HUES48 (cell line): ENCODE data around the gene AQP2.

Source experiments
- H3K27ac ChIP-seq: one replicate; pipeline ENCODE4 v1.7.0; 2013; ENCODE audit warnings: low read depth, low read length, inconsistent platforms
- H3K27me3 ChIP-seq: 2 replicates; pipeline ENCODE4 v1.6.1; 2013; ENCODE audit warnings: mild to moderate bottlenecking, low read length; ENCODE audit not compliant: control insufficient read depth, insufficient read depth
- H3K36me3 ChIP-seq: 2 replicates; pipeline ENCODE4 v1.6.1; 2013; ENCODE audit warnings: low read length; ENCODE audit not compliant: control insufficient read depth, insufficient read depth
- H3K4me1 ChIP-seq: 2 replicates; pipeline ENCODE4 v1.6.1; 2013; ENCODE audit warnings: mild to moderate bottlenecking, low read length; ENCODE audit not compliant: control insufficient read depth, insufficient read depth
- H3K4me3 ChIP-seq: 2 replicates; pipeline ENCODE4 v1.5.1; 2013; ENCODE audit warnings: mild to moderate bottlenecking, low read depth, low read length
- H3K9ac ChIP-seq: 2 replicates; pipeline ENCODE4 v1.6.1; 2013; ENCODE audit warnings: mild to moderate bottlenecking, low read depth, low read length, moderate library complexity
- H3K9me3 ChIP-seq: 2 replicates; pipeline ENCODE4 v1.6.1; 2013; ENCODE audit warnings: low read length; ENCODE audit not compliant: control insufficient read depth, insufficient read depth

The AQP2 gene

DNA sequence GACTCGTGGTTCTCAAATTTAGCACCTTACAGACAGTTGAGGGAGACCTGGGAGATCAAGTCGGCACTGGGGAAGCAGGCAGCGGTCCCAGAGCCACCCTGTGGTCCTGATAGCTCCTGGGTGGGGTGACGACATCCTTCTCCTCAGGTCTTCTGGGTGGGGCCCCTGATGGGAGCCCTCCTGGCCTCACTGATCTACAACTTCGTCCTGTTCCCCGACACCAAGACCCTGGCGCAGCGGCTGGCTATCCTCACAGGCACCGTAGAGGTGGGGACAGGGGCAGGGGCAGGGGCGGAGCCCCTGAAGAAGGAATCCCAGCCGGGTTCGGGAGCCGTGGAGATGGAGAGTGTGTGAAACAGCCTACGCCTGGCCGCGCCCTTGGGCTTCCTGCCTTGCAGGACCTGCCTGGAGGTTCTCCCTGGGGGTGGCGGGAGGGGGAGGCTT lies 24.8 kb downstream of the AQP2 start:
- Histone ChIP-seq H3K4me3 (no peak overlapping the region), H3K27me3 (peaks cover 10% of the 10 kb centered on the region; the same call in 1 of the 2 replicates), H3K9me3 (no peaks in the 10 kb centered on the region), H3K27ac (no peak overlapping the region), H3K9ac (no peak overlapping the region), H3K4me1 (peaks cover 7% of the 10 kb centered on the region; the same call in 1 of the 2 replicates), H3K36me3 (no peaks in the 10 kb centered on the region)

DNA sequence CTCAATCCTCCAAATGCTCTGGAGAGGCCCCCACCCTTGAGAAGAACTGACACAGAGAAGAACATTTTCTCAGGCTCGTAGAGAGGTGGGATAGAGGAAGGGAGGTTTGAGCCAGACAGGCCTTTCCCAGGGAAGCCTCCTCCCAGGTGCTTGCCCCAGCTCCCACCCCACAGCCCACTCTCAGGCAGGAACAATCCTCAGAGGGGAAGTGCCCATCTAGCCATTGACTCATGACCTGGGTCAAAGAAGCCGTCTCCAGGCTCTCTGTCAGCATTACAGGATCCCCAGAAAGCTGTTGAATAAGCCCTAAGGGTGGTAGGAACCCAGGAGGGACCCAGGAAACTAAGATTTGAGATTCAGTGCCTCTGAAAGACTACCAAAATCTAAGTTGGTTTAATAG lies 26.0 kb downstream of the AQP2 start:
- H3K27me3 ChIP-seq, result 0 out of 2 replicates have a peak, but pooled peaks cover under 1% of the 10 kb centered on the region
- H3K9ac ChIP-seq, result no peak overlapping the region
- H3K9me3 ChIP-seq, result no peaks in the 10 kb centered on the region
- H3K4me3 ChIP-seq, result no peak overlapping the region
- H3K27ac ChIP-seq, result no peak overlapping the region
- no peaks in the 10 kb centered on the region for H3K36me3 ChIP-seq
- H3K4me1 ChIP-seq, result peaks cover 7% of the 10 kb centered on the region; the same call in 1 of the 2 replicates

DNA sequence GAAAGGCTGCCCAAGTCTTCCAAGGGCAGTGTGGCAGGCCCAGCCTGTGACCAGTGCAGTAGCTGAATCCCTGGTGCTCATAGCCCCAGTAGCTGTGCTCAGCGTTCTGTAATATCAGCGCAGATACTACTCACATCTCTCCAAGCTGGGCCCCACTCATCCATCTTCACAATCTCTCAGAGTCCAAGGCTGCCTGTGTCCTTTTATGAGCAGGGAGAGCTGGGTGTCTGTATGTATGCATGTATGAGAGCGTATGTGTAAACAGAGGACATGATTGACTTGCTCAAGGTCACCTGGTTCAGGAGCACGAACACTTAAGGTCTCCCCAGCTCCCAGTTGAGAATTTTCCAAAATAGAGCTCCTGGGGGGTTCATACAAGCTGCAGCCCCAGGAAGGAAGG lies 27.6 kb downstream of the AQP2 start:
- no peak overlapping the region for H3K9ac ChIP-seq
- no peaks in the 10 kb centered on the region for H3K36me3 ChIP-seq
- H3K27ac ChIP-seq, result no peak overlapping the region
- H3K9me3 ChIP-seq, result no peaks in the 10 kb centered on the region
- H3K27me3 ChIP-seq, result no peaks in the 10 kb centered on the region
- no peak overlapping the region for H3K4me3 ChIP-seq
- peaks cover 7% of the 10 kb centered on the region; the same call in 1 of the 2 replicates for H3K4me1 ChIP-seq

DNA sequence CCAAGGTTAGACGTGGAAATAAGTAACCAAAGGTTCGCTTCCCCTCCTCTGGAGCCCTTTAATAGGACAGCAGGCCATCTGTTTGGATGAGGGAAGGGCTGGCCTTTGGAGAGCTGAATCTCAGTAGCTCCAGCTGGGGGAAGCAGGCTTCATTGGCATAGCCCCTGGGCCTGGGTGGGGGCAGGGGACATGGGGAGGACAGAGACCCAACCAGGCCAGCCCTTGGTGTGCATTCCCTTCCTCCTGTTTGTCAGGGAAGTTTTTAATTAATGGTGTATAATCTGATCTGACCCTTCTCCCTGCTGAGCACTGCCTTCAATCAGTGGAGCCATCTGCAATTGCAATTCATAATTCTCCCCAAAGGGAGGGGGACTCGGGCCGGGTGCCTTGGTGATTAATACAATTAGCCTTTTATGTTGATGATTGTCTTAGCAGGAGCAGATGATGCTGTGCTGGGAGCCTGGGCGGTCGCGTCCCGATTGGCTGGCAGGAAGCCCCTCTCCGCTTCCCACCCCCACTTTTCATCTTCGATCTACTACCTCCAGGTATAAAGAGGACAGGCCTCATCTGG lies 28.6 kb downstream of the AQP2 start:
- H3K9me3 ChIP-seq, result no peaks in the 10 kb centered on the region
- no peak overlapping the region for H3K4me3 ChIP-seq
- H3K36me3 ChIP-seq, result no peaks in the 10 kb centered on the region
- H3K4me1 ChIP-seq, result peaks cover 7% of the 10 kb centered on the region; the same call in 1 of the 2 replicates
- H3K27ac ChIP-seq, result no peak overlapping the region
- no peak overlapping the region; the same call in 1 of the 2 replicates for H3K9ac ChIP-seq
- no peaks in the 10 kb centered on the region for H3K27me3 ChIP-seq

DNA sequence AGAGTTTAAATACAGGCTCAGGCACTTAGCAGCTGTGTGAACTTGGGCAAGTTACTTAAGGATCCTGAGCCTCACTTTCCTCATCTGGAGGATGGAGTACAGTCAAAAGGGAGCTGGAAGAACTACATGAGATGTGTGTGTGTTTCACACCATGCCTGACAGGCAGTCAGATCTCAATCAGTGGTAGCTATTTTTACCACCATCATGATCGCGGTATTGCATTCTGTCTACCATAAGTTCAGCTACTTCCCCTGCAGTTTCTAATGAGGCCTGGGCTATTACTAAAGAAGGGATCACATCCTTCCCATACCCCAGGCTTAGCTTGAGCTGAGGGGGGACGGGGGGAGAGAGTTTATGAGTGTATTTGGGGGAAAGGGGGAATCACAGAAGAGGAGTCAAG lies 29.3 kb downstream of the AQP2 start:
- Histone ChIP-seq H3K27me3 (no peaks in the 10 kb centered on the region), H3K4me3 (no peak overlapping the region), H3K27ac (no peak overlapping the region), H3K9ac (no peak overlapping the region), H3K4me1 (peaks cover 9% of the 10 kb centered on the region; the same call in 1 of the 2 replicates), H3K9me3 (no peaks in the 10 kb centered on the region), H3K36me3 (no peaks in the 10 kb centered on the region)

DNA sequence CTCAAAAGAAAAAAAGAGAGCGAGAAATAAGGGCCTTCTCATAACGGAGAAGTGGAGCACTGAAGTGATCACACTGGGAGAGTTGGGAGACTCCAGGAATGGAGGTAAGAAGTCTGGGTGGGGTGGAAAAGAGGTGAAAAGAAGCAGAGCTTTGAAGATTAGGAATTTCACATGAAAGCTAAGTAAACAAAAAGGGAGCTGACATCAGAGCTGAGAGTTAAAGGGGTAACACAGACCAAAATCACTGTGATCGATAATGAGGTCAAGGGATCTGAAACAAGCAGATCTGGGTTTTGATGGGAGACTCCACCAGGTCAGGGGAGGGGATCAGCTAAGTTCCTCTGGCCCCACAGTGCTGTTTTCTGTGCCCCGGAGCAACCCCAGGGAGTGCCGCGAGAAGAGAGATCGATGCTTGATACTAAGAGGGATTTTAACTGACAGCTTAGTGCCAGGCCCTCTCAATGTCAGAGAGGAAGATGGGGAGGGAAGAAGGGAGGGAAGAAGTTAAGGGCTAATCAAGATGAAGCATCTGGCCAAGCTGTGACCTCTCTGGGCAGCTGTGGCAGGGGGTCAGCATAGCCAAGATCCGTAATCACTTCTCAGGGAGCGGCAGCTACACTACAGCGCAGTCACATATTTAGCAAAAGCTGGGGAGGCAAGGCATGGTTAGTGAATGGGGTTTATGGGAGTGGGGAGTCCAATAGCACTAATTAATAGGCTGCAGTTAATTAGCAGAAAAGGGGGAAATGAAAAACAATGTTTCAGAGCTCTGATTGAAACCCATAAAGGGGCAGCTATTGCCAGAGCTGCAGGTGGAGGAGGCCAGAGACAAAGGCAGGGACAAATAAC lies 30.2 kb downstream of the AQP2 start:
- H3K9me3 ChIP-seq, result no peaks in the 10 kb centered on the region
- no peaks in the 10 kb centered on the region for H3K27me3 ChIP-seq
- no peak overlapping the region for H3K4me3 ChIP-seq
- no peak overlapping the region for H3K27ac ChIP-seq
- H3K9ac ChIP-seq, result no peak overlapping the region
- H3K4me1 ChIP-seq, result peaks cover 18% of the 10 kb centered on the region; the same call in 1 of the 2 replicates
- H3K36me3 ChIP-seq, result no peaks in the 10 kb centered on the region

DNA sequence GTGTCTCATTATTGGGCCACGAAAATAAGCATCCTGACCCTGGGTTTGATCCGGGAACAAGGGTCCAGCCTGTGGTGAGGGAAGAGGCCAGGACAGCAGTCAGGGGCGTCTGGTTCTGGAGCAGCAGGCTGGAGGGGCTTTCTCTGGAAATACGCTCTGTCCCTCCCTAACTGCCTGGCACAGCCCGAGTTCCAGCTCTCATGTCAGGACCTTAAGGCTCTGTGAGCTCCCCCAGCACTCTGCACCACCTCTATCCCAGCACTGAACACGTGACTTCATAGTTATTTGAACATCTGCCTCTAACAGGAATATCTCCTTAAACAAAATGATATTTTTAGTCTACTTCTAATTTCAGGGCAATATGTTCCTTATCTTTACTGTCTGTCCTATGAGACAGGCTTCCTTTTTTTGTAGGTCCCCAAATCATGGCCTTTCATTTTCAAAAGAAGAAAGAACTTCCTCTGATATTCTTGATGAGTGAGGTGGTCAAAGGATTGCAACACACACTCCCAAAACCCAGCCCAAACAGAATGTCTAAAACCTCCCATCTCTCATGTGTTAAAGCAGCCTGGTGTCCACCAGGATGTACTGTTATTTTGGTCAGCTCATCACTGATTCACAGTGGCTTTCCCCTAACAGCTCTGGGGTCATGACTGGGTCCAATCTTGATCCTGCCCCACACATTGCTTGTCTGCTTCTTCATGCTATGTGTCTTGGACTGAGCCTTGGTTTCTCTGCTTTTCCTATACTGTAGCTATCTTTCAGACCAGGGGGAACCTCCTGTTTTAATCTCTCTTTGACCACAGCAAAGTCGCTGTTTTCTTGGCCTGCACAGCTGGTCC lies 31.9 kb downstream of the AQP2 start:
- Histone ChIP-seq H3K36me3 (0 out of 2 replicates have a peak, but pooled peaks cover 1% of the 10 kb centered on the region), H3K27ac (no peak overlapping the region), H3K27me3 (no peaks in the 10 kb centered on the region), H3K4me3 (no peak overlapping the region), H3K9ac (no peak overlapping the region), H3K4me1 (peaks cover 22% of the 10 kb centered on the region; the same call in 1 of the 2 replicates), H3K9me3 (no peaks in the 10 kb centered on the region)

DNA sequence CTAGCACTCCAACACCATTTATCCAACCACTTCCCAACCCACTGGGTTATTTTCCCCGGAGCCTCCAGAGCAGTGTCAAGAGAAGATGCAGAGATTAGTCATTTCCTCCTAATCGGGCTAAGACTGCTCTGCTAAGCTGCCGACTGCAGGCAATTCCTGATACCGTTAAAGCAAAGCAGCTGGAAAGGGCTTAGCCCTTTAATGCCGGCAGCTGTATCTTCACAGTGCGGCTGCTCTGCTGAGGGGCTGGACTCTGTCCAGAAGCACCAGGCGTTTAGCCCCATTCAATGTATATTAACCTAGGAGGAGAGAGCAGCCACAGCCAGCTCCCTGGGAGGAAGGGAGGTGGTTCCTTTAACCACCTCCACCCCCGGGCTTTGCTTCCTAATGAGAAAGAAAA lies 33.4 kb downstream of the AQP2 start:
- Histone ChIP-seq H3K9ac (no peak overlapping the region), H3K27me3 (no peaks in the 10 kb centered on the region), H3K36me3 (peaks cover 15% of the 10 kb centered on the region), H3K4me3 (no peak overlapping the region), H3K27ac (peak overlapping the region; percentile 9), H3K4me1 (peaks cover 17% of the 10 kb centered on the region; the same call in 1 of the 2 replicates), H3K9me3 (no peaks in the 10 kb centered on the region)

DNA sequence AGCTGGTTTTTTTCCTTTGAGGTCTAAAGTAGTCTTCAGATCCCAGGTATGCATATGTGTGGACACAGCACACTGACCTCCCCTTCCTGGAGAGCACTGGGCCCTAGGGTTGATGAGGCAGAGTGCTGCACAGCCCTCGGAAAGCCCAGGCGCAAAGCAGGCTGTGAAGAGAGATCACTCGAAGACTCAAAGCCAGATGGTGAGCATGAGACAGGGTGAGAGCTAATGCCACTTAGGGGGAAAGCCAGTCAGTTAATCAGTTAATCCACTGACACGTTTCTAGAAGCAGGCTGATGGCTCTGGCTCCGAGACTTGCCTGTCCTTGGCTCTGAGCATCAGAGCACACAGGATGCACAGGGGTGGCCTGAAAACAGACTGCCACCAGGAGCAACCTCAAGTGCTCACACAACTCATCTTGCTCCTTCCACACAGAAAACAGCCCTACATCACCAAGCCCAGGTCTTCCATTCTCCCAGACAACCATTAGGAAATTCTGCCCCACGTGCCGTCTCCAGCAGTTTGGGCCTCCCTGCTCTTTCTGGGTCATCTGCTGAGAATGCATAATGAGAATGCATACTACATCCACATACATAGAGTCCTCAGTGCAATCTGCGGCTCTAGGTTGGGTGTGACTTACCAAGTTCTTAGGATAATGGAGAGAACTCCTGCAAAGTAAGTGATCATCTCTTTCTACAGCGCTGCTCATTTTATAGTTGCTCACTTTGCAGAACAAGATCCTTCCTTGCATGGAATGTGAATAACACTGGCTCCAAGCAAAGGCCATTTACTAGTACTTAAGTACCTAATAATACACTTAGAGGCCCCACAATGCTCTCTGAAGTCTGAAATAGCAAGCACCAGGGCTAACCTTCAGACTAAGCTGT lies 34.2 kb downstream of the AQP2 start:
- H3K36me3 ChIP-seq, result peaks cover 23% of the 10 kb centered on the region
- H3K9me3 ChIP-seq, result no peaks in the 10 kb centered on the region
- H3K4me1 ChIP-seq, result peaks cover 15% of the 10 kb centered on the region; the same call in 1 of the 2 replicates
- no peak overlapping the region for H3K9ac ChIP-seq
- H3K27me3 ChIP-seq, result no peaks in the 10 kb centered on the region
- peak overlapping the region; percentile 8 for H3K27ac ChIP-seq
- no peak overlapping the region for H3K4me3 ChIP-seq

DNA sequence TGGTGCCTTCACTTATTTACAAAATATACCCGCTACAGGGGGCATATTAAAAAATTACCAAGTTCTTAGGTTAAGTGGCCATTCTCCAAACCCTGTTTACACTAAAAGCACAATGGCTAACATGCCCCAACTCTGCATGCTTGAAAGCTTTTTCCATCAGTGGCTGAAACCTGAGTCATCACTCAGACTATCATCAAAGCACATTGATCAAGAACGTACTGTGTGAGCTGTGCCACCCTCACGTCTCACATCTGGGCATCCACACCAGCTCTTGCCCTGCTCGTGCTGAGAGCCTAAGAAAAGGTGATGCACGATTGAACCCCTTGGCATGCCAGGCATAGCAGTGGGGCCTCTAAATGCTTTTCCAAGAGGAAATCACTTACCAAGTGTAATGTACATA lies 35.4 kb downstream of the AQP2 start:
- Histone ChIP-seq H3K27me3 (no peaks in the 10 kb centered on the region), H3K4me3 (no peak overlapping the region), H3K4me1 (peaks cover 15% of the 10 kb centered on the region; the same call in 1 of the 2 replicates), H3K9ac (no peak overlapping the region), H3K36me3 (peaks cover 36% of the 10 kb centered on the region), H3K27ac (peak overlapping the region; percentile 14), H3K9me3 (no peaks in the 10 kb centered on the region)
